Osteoblast (primary cell): ENCODE measurements around the gene RELN. TPM values are rescaled to one million over a fixed set of nuclear protein-coding genes. Genes with fewer than 3 reads are reported as not detected.

Source experiments
- DNase-seq: peaks from one replicate; pipeline ENCODE4 v3.0.0; 2011; ENCODE audit warnings: low spot score, mixed read lengths; ENCODE audit not compliant: insufficient read length; ENCODE audit errors: missing footprints
- H2AFZ ChIP-seq: 2 replicates; pipeline ENCODE4 v1.6.0; 2011; ENCODE audit warnings: mild to moderate bottlenecking, low read length
- H3K27ac ChIP-seq: 2 replicates; pipeline ENCODE4 v1.5.1; 2011; ENCODE audit warnings: mild to moderate bottlenecking, low read depth, low read length, moderate library complexity
- H3K27me3 ChIP-seq: 2 replicates; pipeline ENCODE4 v1.6.0; 2012; ENCODE audit warnings: mild to moderate bottlenecking, control low read depth, inconsistent platforms, low read length, moderate library complexity; ENCODE audit not compliant: insufficient read depth
- H3K36me3 ChIP-seq: 2 replicates; pipeline ENCODE4 v1.5.1; 2011; ENCODE audit warnings: mild to moderate bottlenecking, low read length, control low read depth, moderate library complexity; ENCODE audit not compliant: insufficient read depth
- H3K4me1 ChIP-seq: 2 replicates; pipeline ENCODE4 v1.5.1; 2011; ENCODE audit warnings: mild to moderate bottlenecking, low read length, control low read depth, moderate library complexity; ENCODE audit not compliant: insufficient read depth
- H3K4me2 ChIP-seq: 2 replicates; pipeline ENCODE4 v1.6.0; 2011; ENCODE audit warnings: mild to moderate bottlenecking, low read length; ENCODE audit not compliant: insufficient read depth
- H3K4me3 ChIP-seq: fragments of 200-600 bp; sonication (generic); 3 replicates; pipeline ENCODE4 v1.5.1; 2012; ENCODE audit warnings: mild to moderate bottlenecking, low read length, inconsistent platforms; ENCODE audit not compliant: insufficient read depth
- H3K79me2 ChIP-seq: 2 replicates; pipeline ENCODE4 v1.6.0; 2012; ENCODE audit warnings: mild to moderate bottlenecking, low read length, control low read depth, inconsistent platforms; ENCODE audit not compliant: insufficient read depth
- H3K9me3 ChIP-seq: 2 replicates; pipeline ENCODE4 v1.5.1; 2011; ENCODE audit warnings: low read depth, low read length, control low read depth
- H4K20me1 ChIP-seq: 2 replicates; pipeline ENCODE4 v1.6.0; 2012; ENCODE audit warnings: mild to moderate bottlenecking, low read length, control low read depth; ENCODE audit not compliant: insufficient read depth
- total RNA-seq: library from RNA; depleted of rRNA; stranded (reverse); fragments of >200 nt; gene quantifications from 2 replicates; pipeline ENCODE4 v1.2.3, GENCODE V29; 2012
- TF ChIP-seq, protein P1 (sequence below): IDR thresholded peaks from 2 replicates; pipeline ENCODE4 v1.5.1; 2011; ENCODE audit warnings: mild to moderate bottlenecking, low read depth, low read length, moderate library complexity; ENCODE audit errors: extremely low read depth

The RELN gene
- total RNA-seq, 1 donor = 0.36 TPM

DNA sequence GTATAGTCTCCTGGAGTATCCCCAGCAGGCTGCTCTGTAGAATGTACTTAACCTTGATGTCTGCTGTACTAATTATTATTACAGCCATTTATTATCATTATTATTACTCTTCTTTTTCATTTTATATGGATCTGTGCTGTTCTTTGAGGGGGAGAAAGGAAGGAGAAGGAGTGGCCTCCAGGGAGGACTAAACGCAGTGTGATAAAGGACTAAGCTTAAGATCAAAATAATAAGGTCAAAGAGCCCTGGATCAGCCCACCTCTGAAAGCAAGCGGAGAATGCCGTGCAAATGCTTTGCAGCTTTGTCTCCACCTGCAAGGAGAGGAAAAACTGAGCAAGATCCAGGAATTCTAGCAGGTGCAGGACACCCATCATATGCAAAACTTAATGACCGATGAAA lies 65.3 kb downstream of the RELN start:
- DNase-seq = no peak
- TF ChIP-seq, protein P1, sequence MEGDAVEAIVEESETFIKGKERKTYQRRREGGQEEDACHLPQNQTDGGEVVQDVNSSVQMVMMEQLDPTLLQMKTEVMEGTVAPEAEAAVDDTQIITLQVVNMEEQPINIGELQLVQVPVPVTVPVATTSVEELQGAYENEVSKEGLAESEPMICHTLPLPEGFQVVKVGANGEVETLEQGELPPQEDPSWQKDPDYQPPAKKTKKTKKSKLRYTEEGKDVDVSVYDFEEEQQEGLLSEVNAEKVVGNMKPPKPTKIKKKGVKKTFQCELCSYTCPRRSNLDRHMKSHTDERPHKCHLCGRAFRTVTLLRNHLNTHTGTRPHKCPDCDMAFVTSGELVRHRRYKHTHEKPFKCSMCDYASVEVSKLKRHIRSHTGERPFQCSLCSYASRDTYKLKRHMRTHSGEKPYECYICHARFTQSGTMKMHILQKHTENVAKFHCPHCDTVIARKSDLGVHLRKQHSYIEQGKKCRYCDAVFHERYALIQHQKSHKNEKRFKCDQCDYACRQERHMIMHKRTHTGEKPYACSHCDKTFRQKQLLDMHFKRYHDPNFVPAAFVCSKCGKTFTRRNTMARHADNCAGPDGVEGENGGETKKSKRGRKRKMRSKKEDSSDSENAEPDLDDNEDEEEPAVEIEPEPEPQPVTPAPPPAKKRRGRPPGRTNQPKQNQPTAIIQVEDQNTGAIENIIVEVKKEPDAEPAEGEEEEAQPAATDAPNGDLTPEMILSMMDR = no peak
- Histone ChIP-seq H3K4me2 (no peak overlapping the region), H3K36me3 (no peaks in the 10 kb centered on the region), H3K9me3 (no peaks in the 10 kb centered on the region), H3K4me1 (no peaks in the 10 kb centered on the region), H3K79me2 (no peaks in the 10 kb centered on the region), H4K20me1 (no peaks in the 10 kb centered on the region), H3K27ac (no peak overlapping the region), H2AFZ (no peak overlapping the region), H3K27me3 (no peaks in the 10 kb centered on the region), H3K4me3 (no peak overlapping the region)

DNA sequence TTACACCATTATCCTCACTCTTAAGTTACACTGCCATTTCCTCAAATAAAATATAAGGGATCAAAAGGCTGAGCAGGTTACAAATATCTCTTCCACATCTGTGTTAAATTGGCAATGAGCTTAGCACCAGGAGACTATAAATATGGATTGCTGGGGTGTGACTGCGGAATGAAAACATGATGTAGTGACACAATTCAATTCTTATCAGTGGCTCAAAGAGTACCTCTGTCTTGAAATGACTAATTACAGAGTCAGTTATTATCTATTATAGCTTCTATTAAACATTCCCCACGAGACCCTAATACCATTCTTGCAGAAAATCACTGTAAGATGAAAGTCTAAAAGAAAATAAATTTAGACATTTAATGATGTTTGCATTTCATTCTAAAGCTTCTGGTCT lies 67.1 kb downstream of the RELN start:
- Histone ChIP-seq H3K27me3 (no peaks in the 10 kb centered on the region), H3K4me1 (no peaks in the 10 kb centered on the region), H3K9me3 (no peaks in the 10 kb centered on the region), H3K4me2 (no peak overlapping the region), H4K20me1 (no peaks in the 10 kb centered on the region), H3K36me3 (no peaks in the 10 kb centered on the region), H3K4me3 (no peak overlapping the region), H3K79me2 (no peaks in the 10 kb centered on the region), H3K27ac (no peak overlapping the region), H2AFZ (no peak overlapping the region)
- TF ChIP-seq, protein P1 = no peak
- no peak for DNase-seq

DNA sequence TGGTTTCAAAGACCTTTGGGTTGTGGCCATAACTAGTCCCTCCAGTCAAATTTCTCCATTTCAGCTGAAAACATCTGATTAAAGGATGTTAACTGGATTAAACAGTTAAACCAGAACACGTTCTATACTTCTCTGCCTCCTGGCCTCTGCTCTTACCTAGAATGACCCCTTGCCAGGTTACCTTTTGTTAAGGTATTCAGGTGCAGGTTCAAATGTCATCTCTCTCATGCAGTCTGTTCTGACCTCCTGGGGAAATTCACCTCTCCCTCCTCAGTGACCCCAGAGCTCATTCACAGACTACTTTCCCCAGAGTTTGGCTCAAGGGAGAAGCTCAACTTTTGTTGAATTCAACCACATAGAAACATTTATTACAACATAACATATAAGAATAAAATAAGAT lies 67.8 kb downstream of the RELN start:
- DNase-seq = no peak
- no peak overlapping the region for H3K4me2 ChIP-seq
- no peak overlapping the region for H2AFZ ChIP-seq
- TF ChIP-seq, protein P1 = no peak
- no peaks in the 10 kb centered on the region for H3K4me1 ChIP-seq
- H3K36me3 ChIP-seq = no peaks in the 10 kb centered on the region
- H3K27me3 ChIP-seq = no peaks in the 10 kb centered on the region
- no peak overlapping the region for H3K4me3 ChIP-seq
- no peaks in the 10 kb centered on the region for H4K20me1 ChIP-seq
- H3K79me2 ChIP-seq = no peaks in the 10 kb centered on the region
- no peak overlapping the region for H3K27ac ChIP-seq
- H3K9me3 ChIP-seq = no peaks in the 10 kb centered on the region

DNA sequence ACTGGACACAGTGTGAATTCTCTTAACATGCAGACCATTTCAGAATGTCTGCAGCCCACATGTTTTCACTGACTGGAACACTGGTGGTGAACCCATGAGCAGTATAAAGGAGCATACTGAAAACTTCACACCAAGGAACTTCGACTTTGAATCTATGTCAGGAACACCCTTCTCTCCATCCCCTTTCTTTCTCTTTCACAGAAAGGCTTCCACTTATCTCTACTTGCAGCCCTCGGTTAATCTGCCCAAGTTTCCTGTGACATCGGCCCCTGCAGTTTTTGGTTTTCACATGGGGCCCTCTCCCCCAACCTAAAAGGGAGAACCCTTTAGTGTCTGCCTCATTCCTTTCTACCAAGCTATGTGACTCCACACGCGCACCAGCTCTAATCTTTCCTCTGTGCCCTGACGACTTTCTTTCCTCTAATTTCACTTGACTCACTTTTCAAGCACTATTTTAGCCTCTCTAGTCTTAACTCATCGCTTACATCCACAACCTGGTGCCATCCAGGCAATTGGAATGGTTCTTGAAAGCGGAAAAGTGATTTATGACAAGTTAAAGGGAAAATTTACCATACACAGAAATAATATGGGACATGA lies 70.1 kb downstream of the RELN start:
- no peaks in the 10 kb centered on the region for H4K20me1 ChIP-seq
- no peaks in the 10 kb centered on the region for H3K4me1 ChIP-seq
- H3K27ac ChIP-seq = no peak overlapping the region
- H3K4me2 ChIP-seq = no peak overlapping the region
- H3K9me3 ChIP-seq = no peaks in the 10 kb centered on the region
- H3K79me2 ChIP-seq = no peaks in the 10 kb centered on the region
- no peaks in the 10 kb centered on the region for H3K27me3 ChIP-seq
- DNase-seq = no peak
- TF ChIP-seq, protein P1 = no peak
- H3K36me3 ChIP-seq = no peaks in the 10 kb centered on the region
- no peak overlapping the region for H2AFZ ChIP-seq
- no peak overlapping the region for H3K4me3 ChIP-seq
